ENCODE data around the gene FICD. TPM values are rescaled to one million over a fixed set of nuclear protein-coding genes. Genes with fewer than 3 reads are reported as not detected.

The FICD gene
- total RNA-seq, 1 experiment from 2014 or later: 11.1 TPM

- H3K36me3 ChIP-seq: peaks cover under 1% of the 10 kb centered on the region; the same call in 1 of the 2 replicates
- H3K27ac ChIP-seq: no peak overlapping the region
- H3K27me3 ChIP-seq (replicated peaks): peaks cover 12% of the 10 kb centered on the region; the same call in 1 of the 2 replicates
- peak; percentile 31 to 62 for DNase-seq (ENCODE audit: low read depth in 1 of 2, low spot score in 2 of 2)
- no peaks in the 10 kb centered on the region for H3K9me3 ChIP-seq (replicated peaks)
- peaks cover 5% of the 10 kb centered on the region for H3K4me1 ChIP-seq (replicated peaks)
- no peak overlapping the region for H3K4me3 ChIP-seq
These were observed 3.2 kb upstream of the FICD start for GRCh38 chr12:108511633-108512540.

- no peaks in the 10 kb centered on the region for H3K9me3 ChIP-seq (replicated peaks)
- peaks cover 24% of the 10 kb centered on the region for H3K36me3 ChIP-seq
- peaks cover 5% of the 10 kb centered on the region for H3K4me1 ChIP-seq (replicated peaks)
- 0 out of 2 replicates have a peak, but pooled peaks cover 8% of the 10 kb centered on the region for H3K27me3 ChIP-seq (replicated peaks)
- no peak overlapping the region for H3K27ac ChIP-seq
- peak overlapping the region; percentile 61 for H3K4me3 ChIP-seq
- DNase-seq (ENCODE audit: low read depth in 1 of 2, low spot score in 2 of 2): no peak
These were observed 557 bp upstream of the FICD start for GRCh38 chr12:108514468-108514972.

DNA sequence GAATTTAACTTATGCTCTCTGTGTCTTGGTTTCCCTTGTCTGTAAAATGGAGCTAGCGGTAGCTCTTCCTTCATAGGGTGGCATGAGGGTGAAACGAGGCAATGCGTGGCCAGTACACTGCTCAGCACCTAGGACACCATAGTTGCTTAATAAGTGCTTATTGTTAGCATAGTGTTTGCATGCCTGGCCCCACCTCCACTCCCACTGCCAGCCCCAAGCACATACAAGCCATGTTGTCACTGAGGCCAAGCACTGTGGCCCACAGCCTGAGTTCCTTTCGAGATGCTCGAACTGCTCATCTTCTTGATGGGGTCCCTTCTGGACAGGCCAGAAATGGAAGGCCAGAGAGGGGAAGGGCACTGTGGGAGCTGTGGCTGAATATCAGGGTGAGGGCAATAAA, 839 bp downstream of the FICD start:
- 0 out of 2 replicates have a peak, but pooled peaks cover 8% of the 10 kb centered on the region for H3K27me3 ChIP-seq (replicated peaks)
- peak overlapping the region; percentile 61 for H3K4me3 ChIP-seq
- no peak overlapping the region for H3K27ac ChIP-seq
- H3K36me3 ChIP-seq: peaks cover 38% of the 10 kb centered on the region
- DNase-seq (ENCODE audit: low read depth in 1 of 2, low spot score in 2 of 2): no peak
- H3K4me1 ChIP-seq (replicated peaks): peaks cover 5% of the 10 kb centered on the region
- H3K9me3 ChIP-seq (replicated peaks): no peaks in the 10 kb centered on the region

DNA sequence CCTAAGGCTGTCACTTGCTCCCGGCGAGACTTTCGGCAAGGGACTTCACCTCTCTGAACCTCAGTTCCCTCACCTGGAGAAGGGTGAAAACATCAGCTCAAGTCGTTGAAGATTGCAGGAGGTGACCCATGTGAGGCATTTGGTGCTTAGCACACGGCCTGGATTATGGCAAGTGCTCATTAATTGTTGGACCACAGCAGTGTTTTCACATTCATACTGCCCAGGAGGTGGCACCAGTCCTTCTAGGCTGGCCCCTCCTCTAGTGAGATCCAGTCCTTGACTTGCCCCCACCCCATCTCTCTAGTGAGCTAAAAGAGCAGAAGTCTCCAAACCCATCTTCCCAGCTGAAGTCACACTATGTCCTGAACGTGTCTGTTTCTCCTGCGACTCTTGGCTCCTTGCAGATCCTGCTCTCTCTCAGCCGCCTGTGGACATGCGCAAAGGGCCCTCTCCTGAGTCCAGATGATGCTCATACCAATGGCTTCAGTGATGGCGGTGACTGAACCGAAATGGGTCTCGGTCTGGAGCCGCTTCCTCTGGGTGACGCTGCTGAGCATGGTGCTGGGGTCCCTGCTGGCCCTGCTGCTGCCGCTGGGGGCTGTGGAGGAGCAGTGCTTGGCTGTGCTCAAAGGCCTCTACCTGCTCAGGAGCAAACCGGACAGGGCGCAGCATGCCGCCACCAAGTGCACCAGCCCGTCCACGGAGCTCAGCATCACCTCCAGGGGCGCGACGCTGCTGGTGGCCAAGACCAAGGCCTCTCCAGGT, 1.6 kb downstream of the FICD start:
- H3K27me3 ChIP-seq (replicated peaks): 0 out of 2 replicates have a peak, but pooled peaks cover 4% of the 10 kb centered on the region
- H3K9me3 ChIP-seq (replicated peaks): no peaks in the 10 kb centered on the region
- no peak overlapping the region for H3K4me3 ChIP-seq
- H3K27ac ChIP-seq: no peak overlapping the region
- DNase-seq (ENCODE audit: low read depth in 1 of 2, low spot score in 2 of 2): no peak
- peaks cover 5% of the 10 kb centered on the region for H3K4me1 ChIP-seq (replicated peaks)
- peaks cover 46% of the 10 kb centered on the region for H3K36me3 ChIP-seq

DNA sequence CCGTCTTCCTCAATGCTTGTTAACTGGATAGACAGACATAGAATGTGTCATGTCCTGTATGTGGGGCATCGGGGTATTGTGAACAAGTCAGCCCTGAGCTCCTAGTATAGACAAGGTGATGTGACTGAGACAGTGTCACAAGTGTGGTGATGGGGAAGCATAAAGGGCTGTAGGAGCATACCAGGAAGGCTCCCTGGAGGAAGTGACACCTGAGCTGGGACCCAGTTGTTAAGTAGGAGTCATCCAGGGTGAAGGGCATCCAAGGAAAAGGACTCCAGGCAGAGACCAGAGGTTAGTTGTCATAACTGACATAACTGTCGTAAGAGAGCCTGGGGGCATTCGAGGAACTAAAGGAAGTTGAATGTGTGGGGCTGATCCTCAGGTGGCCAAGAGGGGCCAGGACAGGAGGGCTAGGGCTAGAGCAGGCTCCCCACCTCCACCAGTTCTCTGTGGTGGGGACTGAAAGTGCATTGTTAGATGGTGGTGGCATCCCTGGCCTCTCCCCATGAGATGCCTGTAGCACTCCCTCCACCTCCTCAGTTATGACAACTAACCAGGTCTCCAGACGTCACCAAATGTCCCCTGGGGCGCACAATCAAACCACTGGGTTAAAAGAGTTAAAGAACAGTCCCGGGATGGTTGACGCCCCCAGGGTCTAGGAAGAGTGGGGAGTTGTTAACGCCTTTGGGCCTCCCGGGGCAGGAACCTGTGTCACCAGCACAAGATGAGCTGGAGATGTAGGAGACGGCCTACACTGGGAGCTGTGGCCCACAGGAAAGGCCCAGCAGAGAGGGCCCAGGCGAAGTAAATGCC, 2.4 kb downstream of the FICD start:
- H3K27me3 ChIP-seq (replicated peaks): no peaks in the 10 kb centered on the region
- no peak overlapping the region for H3K27ac ChIP-seq
- H3K9me3 ChIP-seq (replicated peaks): no peaks in the 10 kb centered on the region
- H3K4me3 ChIP-seq: no peak overlapping the region
- DNase-seq (ENCODE audit: low read depth in 1 of 2, low spot score in 2 of 2): no peak
- peaks cover 5% of the 10 kb centered on the region for H3K4me1 ChIP-seq (replicated peaks)
- H3K36me3 ChIP-seq: peaks cover 54% of the 10 kb centered on the region

DNA sequence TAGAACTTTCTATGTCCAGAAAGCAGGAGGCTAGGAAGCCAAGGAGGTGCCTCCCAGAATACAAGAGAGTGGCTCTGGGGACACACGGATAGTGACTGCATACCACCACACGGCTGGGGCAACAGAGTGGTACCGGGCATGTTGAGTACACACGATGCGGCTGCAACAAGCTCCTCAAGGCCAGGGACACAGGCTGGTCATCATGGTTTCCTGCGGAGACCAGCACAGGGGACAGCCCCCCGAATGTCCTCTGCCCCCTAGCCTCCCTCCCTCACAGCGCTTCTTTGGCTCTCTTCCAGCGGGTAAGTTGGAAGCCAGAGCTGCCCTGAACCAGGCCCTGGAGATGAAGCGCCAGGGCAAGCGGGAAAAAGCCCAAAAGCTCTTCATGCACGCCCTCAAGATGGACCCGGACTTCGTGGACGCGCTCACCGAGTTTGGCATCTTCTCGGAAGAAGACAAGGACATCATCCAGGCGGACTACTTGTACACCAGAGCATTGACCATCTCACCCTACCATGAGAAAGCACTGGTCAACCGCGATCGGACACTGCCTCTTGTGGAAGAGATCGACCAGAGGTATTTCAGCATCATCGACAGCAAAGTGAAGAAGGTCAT, 3.1 kb downstream of the FICD start:
- Histone ChIP-seq H3K9me3 (replicated peaks) (no peaks in the 10 kb centered on the region), H3K27me3 (replicated peaks) (no peaks in the 10 kb centered on the region), H3K4me1 (replicated peaks) (peaks cover 5% of the 10 kb centered on the region), H3K27ac (no peak overlapping the region), H3K4me3 (no peak overlapping the region), H3K36me3 (peaks cover 61% of the 10 kb centered on the region)
- no peak for DNase-seq (ENCODE audit: low read depth in 1 of 2, low spot score in 2 of 2)

GRCh38 chr12:108518716-108519496, 3.8 kb downstream of the FICD start:
- Histone ChIP-seq H3K4me1 (replicated peaks) (peaks cover 5% of the 10 kb centered on the region), H3K4me3 (no peak overlapping the region), H3K27ac (no peak overlapping the region), H3K27me3 (replicated peaks) (no peaks in the 10 kb centered on the region), H3K9me3 (replicated peaks) (no peaks in the 10 kb centered on the region), H3K36me3 (peaks cover 67% of the 10 kb centered on the region)
- DNase-seq (ENCODE audit: low read depth in 1 of 2, low spot score in 2 of 2): no peak

GRCh38 chr12:108519558-108519957, 4.5 kb downstream of the FICD start:
- peaks cover 73% of the 10 kb centered on the region for H3K36me3 ChIP-seq
- H3K9me3 ChIP-seq (replicated peaks): no peaks in the 10 kb centered on the region
- H3K27me3 ChIP-seq (replicated peaks): no peaks in the 10 kb centered on the region
- DNase-seq (ENCODE audit: low read depth in 1 of 2, low spot score in 2 of 2): no peak
- H3K4me3 ChIP-seq: no peak overlapping the region
- H3K27ac ChIP-seq: no peak overlapping the region
- peaks cover 5% of the 10 kb centered on the region for H3K4me1 ChIP-seq (replicated peaks)

GRCh38 chr12:108523365-108523764, 8.3 kb downstream of the FICD start:
- DNase-seq (ENCODE audit: low read depth in 1 of 2, low spot score in 2 of 2): no peak
- H3K4me3 ChIP-seq: no peak overlapping the region
- H3K27ac ChIP-seq: no peak overlapping the region
- no peaks in the 10 kb centered on the region for H3K9me3 ChIP-seq (replicated peaks)
- H3K27me3 ChIP-seq (replicated peaks): no peaks in the 10 kb centered on the region
- H3K36me3 ChIP-seq: peaks cover 99% of the 10 kb centered on the region
- no peaks in the 10 kb centered on the region for H3K4me1 ChIP-seq (replicated peaks)

DNA sequence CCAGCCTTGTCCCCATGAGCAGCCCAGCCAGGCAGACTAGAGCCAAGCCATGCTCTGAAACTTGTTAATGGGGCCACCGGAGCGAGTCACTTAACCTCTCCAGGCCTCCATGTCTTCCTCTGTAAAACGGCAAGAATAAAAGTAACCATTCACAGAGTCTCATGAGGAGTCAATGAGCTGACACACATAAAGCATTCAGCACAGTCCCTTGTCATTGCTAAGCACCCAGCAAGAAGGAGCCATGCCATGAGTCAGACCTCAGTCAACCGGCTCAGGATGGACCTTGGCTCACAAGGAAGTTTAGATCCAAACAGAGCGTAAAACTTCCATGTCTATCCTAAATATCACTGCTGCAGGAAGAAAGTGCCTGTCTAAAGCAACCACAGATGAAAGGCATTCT, 10.6 kb downstream of the FICD start:
- H3K36me3 ChIP-seq: peaks cover 99% of the 10 kb centered on the region
- DNase-seq (ENCODE audit: low read depth in 1 of 2, low spot score in 2 of 2): no peak
- H3K27ac ChIP-seq: no peak overlapping the region

DNA sequence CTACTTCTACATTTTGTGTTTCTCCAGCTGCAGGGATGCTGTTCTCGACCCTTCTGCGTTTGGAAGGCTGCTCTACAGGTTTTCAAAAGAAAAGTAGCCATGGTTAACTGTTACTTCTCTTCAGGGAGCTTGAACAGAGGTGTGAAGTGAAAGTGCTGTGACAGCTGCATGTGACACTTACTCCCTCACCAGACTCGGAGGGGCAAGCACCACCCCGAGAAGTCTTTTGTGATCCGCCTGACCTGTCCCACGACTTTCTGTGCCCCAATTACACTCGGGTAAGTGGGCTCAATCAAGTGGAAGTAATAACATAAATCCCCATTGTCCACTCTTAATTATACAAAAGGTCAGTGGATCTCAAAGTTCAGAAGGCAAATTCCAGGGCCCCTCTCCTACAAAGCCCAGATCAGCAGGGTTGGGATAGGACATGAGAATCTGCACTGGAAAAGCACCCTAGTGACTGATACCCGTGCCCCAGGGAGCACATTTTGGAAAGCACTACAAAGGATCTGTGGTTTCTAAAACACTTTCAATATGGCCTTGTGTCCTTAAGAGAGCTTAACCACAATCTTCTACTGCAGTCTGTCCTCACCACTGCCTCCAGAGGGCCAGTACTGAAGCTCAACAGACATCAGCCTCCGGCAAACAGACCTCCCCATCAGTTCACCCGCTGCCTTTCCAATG, 11.5 kb downstream of the FICD start:
- peaks cover 99% of the 10 kb centered on the region for H3K36me3 ChIP-seq
- H3K27me3 ChIP-seq (replicated peaks): no peaks in the 10 kb centered on the region
- H3K27ac ChIP-seq: no peak overlapping the region
- no peaks in the 10 kb centered on the region for H3K4me1 ChIP-seq (replicated peaks)
- H3K4me3 ChIP-seq: no peak overlapping the region
- DNase-seq (ENCODE audit: low read depth in 1 of 2, low spot score in 2 of 2): no peak
- no peaks in the 10 kb centered on the region for H3K9me3 ChIP-seq (replicated peaks)

More for the DNA sequence above, 10.6 kb downstream of the FICD start:
- Histone ChIP-seq H3K9me3 (replicated peaks) (no peaks in the 10 kb centered on the region), H3K4me3 (no peak overlapping the region), H3K4me1 (replicated peaks) (no peaks in the 10 kb centered on the region), H3K27me3 (replicated peaks) (no peaks in the 10 kb centered on the region)

DNA sequence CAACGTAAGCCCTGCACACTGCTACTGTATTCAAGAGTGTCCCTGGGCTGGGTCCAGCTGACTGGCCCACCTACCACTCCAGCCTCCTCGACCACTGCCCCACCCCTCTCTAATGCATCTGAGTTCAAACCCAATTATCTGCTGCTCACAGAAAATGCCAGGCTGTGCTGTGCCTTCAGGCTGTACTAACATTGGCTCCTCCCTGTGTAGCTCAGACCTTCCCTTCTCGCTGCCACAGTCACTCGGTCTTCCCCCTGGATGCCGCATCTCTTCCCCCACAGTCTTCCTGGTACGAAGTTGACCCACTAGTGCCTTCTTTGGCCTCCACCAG, 12.1 kb downstream of the FICD start:
- no peaks in the 10 kb centered on the region for H3K4me1 ChIP-seq (replicated peaks)
- no peak overlapping the region for H3K27ac ChIP-seq
- no peak overlapping the region for H3K4me3 ChIP-seq
- H3K27me3 ChIP-seq (replicated peaks): no peaks in the 10 kb centered on the region
- H3K36me3 ChIP-seq: peaks cover 99% of the 10 kb centered on the region
- no peaks in the 10 kb centered on the region for H3K9me3 ChIP-seq (replicated peaks)
- DNase-seq (ENCODE audit: low read depth in 1 of 2, low spot score in 2 of 2): no peak

Data from SJSA1 (cell line).